ENCODE data around the gene TJP1. TPM values are rescaled to one million over a fixed set of nuclear protein-coding genes. Genes with fewer than 3 reads are reported as not detected.

The TJP1 gene
- total RNA-seq, 4 donors from 2014 or later: 33.2 to 47.2 (median 42.9) TPM

DNA sequence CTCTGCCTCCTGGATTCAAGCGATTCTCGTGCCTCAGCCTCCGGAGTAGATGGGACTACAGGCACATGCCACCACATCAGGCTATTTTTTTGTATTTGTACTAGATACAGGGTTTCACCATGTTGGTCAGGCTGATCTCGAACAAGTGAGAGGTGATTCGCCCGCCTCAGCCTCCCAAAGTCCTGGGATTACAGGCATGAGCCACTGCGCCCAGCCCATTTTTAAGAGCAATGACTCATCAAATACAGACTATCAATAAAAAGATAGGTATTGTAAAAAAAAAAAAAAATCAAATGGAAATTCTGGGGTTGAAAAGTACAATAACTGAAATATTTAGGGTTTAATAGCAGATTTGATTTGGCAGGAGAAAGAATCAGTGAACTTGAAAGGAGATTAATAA, 129.0 kb downstream of the TJP1 start:
- intact Hi-C loops (cut with DNase I; ENCODE audit: low total_unique reads): no loop called here

DNA sequence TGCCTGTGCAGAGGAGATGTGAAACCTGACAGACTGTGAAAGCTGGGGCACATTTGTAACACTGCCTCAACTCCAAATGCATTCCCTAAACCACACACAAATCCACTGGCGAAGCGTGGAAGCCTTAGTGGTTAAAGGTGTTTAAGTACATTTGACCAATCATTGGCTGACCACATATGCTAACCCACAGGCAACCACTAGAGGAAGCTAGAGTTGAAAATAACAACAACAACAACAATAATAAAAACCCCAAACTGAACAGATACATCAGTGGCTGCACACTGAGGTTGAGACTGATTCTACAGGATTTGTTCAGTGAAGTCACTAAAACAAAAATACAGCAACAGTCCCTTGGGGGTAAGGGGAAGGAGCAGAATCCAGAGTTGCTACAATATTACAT, 129.7 kb downstream of the TJP1 start:
- Histone ChIP-seq H3K4me1 (no peaks in the 10 kb centered on the region), H3K9me3 (no peaks in the 10 kb centered on the region), H3K4me3 (no peak overlapping the region), H3K27ac (no peak overlapping the region), H3K36me3 (no peaks in the 10 kb centered on the region), H3K27me3 (no peaks in the 10 kb centered on the region)
- DNase-seq: no peak
- no peak for TF ChIP-seq POLR2A (IDR thresholded peaks at IDR 0.05)
- TF ChIP-seq, protein P1, sequence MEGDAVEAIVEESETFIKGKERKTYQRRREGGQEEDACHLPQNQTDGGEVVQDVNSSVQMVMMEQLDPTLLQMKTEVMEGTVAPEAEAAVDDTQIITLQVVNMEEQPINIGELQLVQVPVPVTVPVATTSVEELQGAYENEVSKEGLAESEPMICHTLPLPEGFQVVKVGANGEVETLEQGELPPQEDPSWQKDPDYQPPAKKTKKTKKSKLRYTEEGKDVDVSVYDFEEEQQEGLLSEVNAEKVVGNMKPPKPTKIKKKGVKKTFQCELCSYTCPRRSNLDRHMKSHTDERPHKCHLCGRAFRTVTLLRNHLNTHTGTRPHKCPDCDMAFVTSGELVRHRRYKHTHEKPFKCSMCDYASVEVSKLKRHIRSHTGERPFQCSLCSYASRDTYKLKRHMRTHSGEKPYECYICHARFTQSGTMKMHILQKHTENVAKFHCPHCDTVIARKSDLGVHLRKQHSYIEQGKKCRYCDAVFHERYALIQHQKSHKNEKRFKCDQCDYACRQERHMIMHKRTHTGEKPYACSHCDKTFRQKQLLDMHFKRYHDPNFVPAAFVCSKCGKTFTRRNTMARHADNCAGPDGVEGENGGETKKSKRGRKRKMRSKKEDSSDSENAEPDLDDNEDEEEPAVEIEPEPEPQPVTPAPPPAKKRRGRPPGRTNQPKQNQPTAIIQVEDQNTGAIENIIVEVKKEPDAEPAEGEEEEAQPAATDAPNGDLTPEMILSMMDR (IDR thresholded peaks at IDR 0.05 in 4 of 5, conservative IDR thresholded peaks at IDR 0.05 in 1 of 5): no peak
- no peak for ATAC-seq
- intact Hi-C loops (cut with DNase I; ENCODE audit: low total_unique reads): no loop called here
- in situ Hi-C loops (cut with MboI; ENCODE audit: low sequenced_read_pairs in 4 of 4): no loop called here

More for the DNA sequence above, 129.0 kb downstream of the TJP1 start:
- no peaks in the 10 kb centered on the region for H3K4me1 ChIP-seq
- no peaks in the 10 kb centered on the region for H3K36me3 ChIP-seq
- DNase-seq (no peak), ATAC-seq (no peak)
- H3K4me3 ChIP-seq: no peak overlapping the region
- no peaks in the 10 kb centered on the region for H3K27me3 ChIP-seq
- no peak for TF ChIP-seq POLR2A (IDR thresholded peaks at IDR 0.05)
- TF ChIP-seq, protein P1 (IDR thresholded peaks at IDR 0.05 in 4 of 5, conservative IDR thresholded peaks at IDR 0.05 in 1 of 5): no peak
- H3K9me3 ChIP-seq: no peaks in the 10 kb centered on the region
- in situ Hi-C loops (cut with MboI; ENCODE audit: low sequenced_read_pairs in 4 of 4): no loop called here
- H3K27ac ChIP-seq: no peak overlapping the region

DNA sequence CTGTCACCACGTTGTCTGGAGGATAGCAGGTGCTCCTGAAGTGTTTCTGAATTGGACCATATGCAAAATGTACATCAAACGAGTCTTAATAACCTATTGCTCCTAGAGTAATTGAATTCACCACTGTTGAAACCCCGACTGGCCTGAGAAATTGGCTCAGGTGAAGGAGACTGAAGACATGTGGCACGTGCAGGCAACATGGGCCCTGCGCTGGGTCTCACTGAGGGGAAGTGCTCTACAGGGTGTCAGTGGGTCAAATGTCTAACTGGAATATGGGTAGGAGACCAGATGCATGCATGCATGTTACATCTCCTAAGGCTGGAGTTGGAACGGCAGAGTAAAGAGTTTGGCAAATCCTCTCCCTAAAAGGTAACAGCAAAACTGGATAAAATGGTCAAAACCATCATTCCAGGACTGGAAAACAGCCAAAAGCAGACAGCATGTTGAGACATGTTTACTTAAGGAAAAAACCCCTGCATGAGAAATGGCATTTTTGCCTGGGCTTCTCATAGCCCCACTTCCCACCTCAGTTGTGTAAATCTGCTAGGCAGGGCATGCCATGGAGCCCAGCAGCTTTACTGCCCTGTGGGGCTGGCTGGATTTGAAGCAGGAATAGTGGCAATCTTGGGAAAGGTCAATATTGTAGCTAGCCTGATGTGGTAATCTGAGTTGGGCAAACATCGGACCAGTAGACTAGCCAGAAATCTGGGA, 131.3 kb downstream of the TJP1 start:
- no peaks in the 10 kb centered on the region for H3K4me1 ChIP-seq
- intact Hi-C loops (cut with DNase I; ENCODE audit: low total_unique reads) (no loop called here), in situ Hi-C loops (cut with MboI; ENCODE audit: low sequenced_read_pairs in 4 of 4) (no loop called here)
- H3K27ac ChIP-seq: no peak overlapping the region
- H3K27me3 ChIP-seq: no peaks in the 10 kb centered on the region
- ATAC-seq: no peak
- no peaks in the 10 kb centered on the region for H3K9me3 ChIP-seq
- TF ChIP-seq, protein P1 (IDR thresholded peaks at IDR 0.05 in 4 of 5, conservative IDR thresholded peaks at IDR 0.05 in 1 of 5): no peak
- no peak for TF ChIP-seq POLR2A (IDR thresholded peaks at IDR 0.05)
- H3K4me3 ChIP-seq: no peak overlapping the region
- H3K36me3 ChIP-seq: no peaks in the 10 kb centered on the region
- DNase-seq: no peak

DNA sequence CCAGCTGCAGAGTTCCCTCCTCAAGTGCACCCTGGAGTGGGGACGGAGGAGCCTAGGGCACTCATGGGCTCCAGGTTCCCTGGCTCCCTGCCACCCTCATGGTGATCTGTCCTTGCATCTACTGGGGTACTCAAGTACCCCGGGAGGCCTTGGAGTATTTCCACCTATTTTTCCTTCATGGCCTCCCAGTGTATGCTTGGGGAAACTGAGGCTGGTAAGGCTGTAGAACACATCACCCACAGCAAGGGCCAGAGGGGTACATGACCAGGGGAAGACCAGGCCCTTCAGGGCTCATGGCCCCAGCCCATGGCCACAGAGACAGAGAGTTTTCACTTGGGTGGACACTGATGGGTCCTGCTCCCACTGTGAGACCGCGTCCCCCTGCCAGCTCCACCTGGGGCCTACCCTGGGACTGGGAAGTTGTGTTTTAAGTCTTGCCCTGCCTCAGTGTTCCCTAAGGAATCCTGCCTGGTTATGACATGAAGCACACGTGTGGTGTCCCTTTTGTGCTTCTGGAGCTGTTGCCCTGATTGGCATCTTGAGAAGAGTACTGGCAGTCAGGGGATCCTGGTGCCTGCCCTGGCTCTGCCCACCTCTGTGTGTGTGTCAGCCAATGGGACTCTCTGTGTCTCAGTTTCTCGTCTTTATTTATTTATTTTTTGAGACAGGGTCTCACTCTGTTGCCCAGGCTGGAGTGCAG, 132.8 kb downstream of the TJP1 start:
- Histone ChIP-seq H3K27me3 (no peaks in the 10 kb centered on the region), H3K27ac (no peak overlapping the region), H3K4me3 (no peak overlapping the region), H3K36me3 (no peaks in the 10 kb centered on the region), H3K4me1 (no peaks in the 10 kb centered on the region), H3K9me3 (no peaks in the 10 kb centered on the region)
- intact Hi-C loops (cut with DNase I; ENCODE audit: low total_unique reads): no loop called here
- no peak for TF ChIP-seq POLR2A (IDR thresholded peaks at IDR 0.05)
- TF ChIP-seq, protein P1 (IDR thresholded peaks at IDR 0.05 in 4 of 5, conservative IDR thresholded peaks at IDR 0.05 in 1 of 5): no peak
- ATAC-seq (no peak), DNase-seq (no peak)
- in situ Hi-C loops (cut with MboI; ENCODE audit: low sequenced_read_pairs in 4 of 4): no loop called here
